ENCODE data around the gene MXRA7.

GRCh38 chr17:76685846-76686245 is 24.9 kb downstream of the MXRA7 start:
- TF ChIP-seq CTCF (conservative IDR thresholded peaks at IDR 0.05 in 1 of 2, IDR thresholded peaks at IDR 0.05 in 1 of 2; ENCODE audit: extremely low read depth in 1 of 2, insufficient read depth in 1 of 2, low read depth in 1 of 2, low read length in 2 of 2) = no peak
- TF ChIP-seq EZH2 (IDR thresholded peaks at IDR 0.05; ENCODE audit: borderline replicate concordance, low read length) = no peak
